ENCODE data around the gene CR1L. TPM values are rescaled to one million over a fixed set of nuclear protein-coding genes. Genes with fewer than 3 reads are reported as not detected.

Gene CR1L
- not detected in 2 replicates for total RNA-seq (ENCODE audit: low replicate concordance)
- long read RNA-seq, result 0 reads

GRCh38 chr1:207644852-207645634 lies at the start of gene CR1L:
Gene CR1L (plus strand): TSS chr1:207645133. CDS start chr1:207645234, 101 bp downstream.
- Mint-ChIP-seq H3K36me3 (no peaks in the 10 kb centered on the region), H3K4me1 (ENCODE audit: unreplicated experiment) (no peaks in the 10 kb centered on the region), H3K27me3 (peaks cover 10% of the 10 kb centered on the region), H3K4me3 (no peak within 1 kb of the TSS), H3K27ac (no peak within 1 kb of the TSS), H3K9me3 (no peaks in the 10 kb centered on the region)
- TF ChIP-seq, protein P1, sequence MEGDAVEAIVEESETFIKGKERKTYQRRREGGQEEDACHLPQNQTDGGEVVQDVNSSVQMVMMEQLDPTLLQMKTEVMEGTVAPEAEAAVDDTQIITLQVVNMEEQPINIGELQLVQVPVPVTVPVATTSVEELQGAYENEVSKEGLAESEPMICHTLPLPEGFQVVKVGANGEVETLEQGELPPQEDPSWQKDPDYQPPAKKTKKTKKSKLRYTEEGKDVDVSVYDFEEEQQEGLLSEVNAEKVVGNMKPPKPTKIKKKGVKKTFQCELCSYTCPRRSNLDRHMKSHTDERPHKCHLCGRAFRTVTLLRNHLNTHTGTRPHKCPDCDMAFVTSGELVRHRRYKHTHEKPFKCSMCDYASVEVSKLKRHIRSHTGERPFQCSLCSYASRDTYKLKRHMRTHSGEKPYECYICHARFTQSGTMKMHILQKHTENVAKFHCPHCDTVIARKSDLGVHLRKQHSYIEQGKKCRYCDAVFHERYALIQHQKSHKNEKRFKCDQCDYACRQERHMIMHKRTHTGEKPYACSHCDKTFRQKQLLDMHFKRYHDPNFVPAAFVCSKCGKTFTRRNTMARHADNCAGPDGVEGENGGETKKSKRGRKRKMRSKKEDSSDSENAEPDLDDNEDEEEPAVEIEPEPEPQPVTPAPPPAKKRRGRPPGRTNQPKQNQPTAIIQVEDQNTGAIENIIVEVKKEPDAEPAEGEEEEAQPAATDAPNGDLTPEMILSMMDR (conservative IDR thresholded peaks at IDR 0.05), result no peak
- no peak for DNase-seq (ENCODE audit: extremely low spot score, unreplicated experiment)

GRCh38 chr1:207603777-207604176 lies 41.2 kb upstream of the CR1L start:
- Mint-ChIP-seq H3K36me3 (no peaks in the 10 kb centered on the region), H3K9me3 (peaks cover 3% of the 10 kb centered on the region), H3K27me3 (peaks cover 3% of the 10 kb centered on the region), H3K4me1 (ENCODE audit: unreplicated experiment) (no peaks in the 10 kb centered on the region), H3K4me3 (no peak overlapping the region), H3K27ac (no peak overlapping the region)
- DNase-seq (ENCODE audit: extremely low spot score, unreplicated experiment), result no peak
- TF ChIP-seq, protein P1 (conservative IDR thresholded peaks at IDR 0.05), result no peak

GRCh38 chr1:207605444-207606361 lies 39.2 kb upstream of the CR1L start:
- Mint-ChIP-seq H3K4me1 (ENCODE audit: unreplicated experiment) (no peaks in the 10 kb centered on the region), H3K27me3 (no peaks in the 10 kb centered on the region)

GRCh38 chr1:207606362-207606755 lies 38.6 kb upstream of the CR1L start:
- no peak overlapping the region for H3K27ac Mint-ChIP-seq
- no peak for DNase-seq (ENCODE audit: extremely low spot score, unreplicated experiment)
- no peaks in the 10 kb centered on the region for H3K4me1 Mint-ChIP-seq (ENCODE audit: unreplicated experiment)
- H3K4me3 Mint-ChIP-seq, result no peak overlapping the region
- H3K9me3 Mint-ChIP-seq, result no peaks in the 10 kb centered on the region
- H3K27me3 Mint-ChIP-seq, result no peaks in the 10 kb centered on the region
- H3K36me3 Mint-ChIP-seq, result no peaks in the 10 kb centered on the region
- TF ChIP-seq, protein P1 (conservative IDR thresholded peaks at IDR 0.05), result no peak

More at GRCh38 chr1:207605444-207606361, 39.2 kb upstream of the CR1L start:
- no peak for DNase-seq (ENCODE audit: extremely low spot score, unreplicated experiment)
- Mint-ChIP-seq H3K4me3 (no peak overlapping the region), H3K36me3 (no peaks in the 10 kb centered on the region), H3K9me3 (no peaks in the 10 kb centered on the region), H3K27ac (no peak overlapping the region)
- TF ChIP-seq, protein P1 (conservative IDR thresholded peaks at IDR 0.05), result no peak

DNA sequence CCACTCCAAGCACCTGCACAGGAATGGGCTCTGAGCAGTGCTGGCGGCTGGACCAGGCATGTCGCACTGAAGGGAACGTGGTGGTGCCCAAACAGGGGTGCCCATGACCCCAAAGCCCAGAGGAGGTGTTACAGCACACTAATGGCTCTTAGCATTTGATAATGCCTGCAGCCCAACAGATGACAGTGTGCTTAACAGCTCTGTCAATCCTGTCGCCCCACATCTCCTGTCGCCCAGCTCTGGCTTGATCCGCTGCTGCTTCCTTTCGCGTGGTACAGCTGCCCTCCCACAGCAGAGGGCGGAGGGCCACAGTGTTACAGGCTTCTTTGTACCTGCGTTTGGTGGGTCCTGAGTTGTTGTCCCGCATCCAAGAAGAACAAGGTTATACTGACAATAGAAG lies 32.2 kb upstream of the CR1L start:
- DNase-seq (ENCODE audit: extremely low spot score, unreplicated experiment), result no peak
- no peak overlapping the region for H3K27ac Mint-ChIP-seq
- H3K27me3 Mint-ChIP-seq, result no peaks in the 10 kb centered on the region
- no peaks in the 10 kb centered on the region for H3K9me3 Mint-ChIP-seq
- H3K4me3 Mint-ChIP-seq, result no peak overlapping the region
- H3K36me3 Mint-ChIP-seq, result no peaks in the 10 kb centered on the region
- H3K4me1 Mint-ChIP-seq (ENCODE audit: unreplicated experiment), result no peaks in the 10 kb centered on the region
- TF ChIP-seq, protein P1 (conservative IDR thresholded peaks at IDR 0.05), result no peak

Data from type B pancreatic cell (in vitro differentiated cells).